ENCODE measurements around the gene FAM131C.

GRCh38 chr1:16111771-16112595, 38.5 kb upstream of the FAM131C start:
- TF ChIP-seq ZBTB1 (tag by site-specific recombination; IDR thresholded peaks at IDR 0.05) (no peak), ELK4 (IDR thresholded peaks at IDR 0.05; ENCODE audit: borderline replicate concordance, low read depth, low read length) (no peak), ZNF266 (tag by site-specific recombination; IDR thresholded peaks at IDR 0.05; ENCODE audit: low read depth) (no peak), CTCF (tag by site-specific recombination; IDR thresholded peaks at IDR 0.05) (no peak)
